Measurements from ENCODE around the gene SLC36A1.

The SLC36A1 gene

DNA sequence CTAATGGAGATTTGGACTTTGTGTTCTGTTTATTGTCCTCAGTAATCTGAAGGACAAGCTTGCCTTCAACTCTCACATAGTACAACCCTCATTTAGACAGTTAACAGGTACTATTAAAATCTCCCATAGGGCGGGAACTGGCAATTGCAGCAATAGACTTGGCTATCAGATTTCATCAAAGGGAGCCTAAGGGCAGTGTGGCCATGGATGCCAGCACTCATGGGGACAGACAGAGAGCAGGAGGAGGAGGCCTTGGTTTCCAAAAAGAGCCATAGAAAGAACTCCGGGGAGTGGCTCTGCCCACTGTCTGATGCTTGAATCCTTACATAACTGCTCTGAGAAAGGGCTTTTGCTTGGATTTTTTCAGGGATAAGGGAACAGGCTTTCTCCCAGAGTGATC, 6.8 kb downstream of the SLC36A1 start:
- Histone ChIP-seq H3K4me3 (ENCODE audit: low read length in 2 of 2) (no peak overlapping the region), H3K4me1 (ENCODE audit: control insufficient read depth, insufficient read depth, low read length) (no peaks in the 10 kb centered on the region), H3K9ac (ENCODE audit: low read length in 2 of 2) (no peak overlapping the region), H3K36me3 (ENCODE audit: control insufficient read depth in 2 of 2, insufficient read depth in 2 of 2, low read length in 2 of 2) (no peaks in the 10 kb centered on the region), H3K9me3 (ENCODE audit: control insufficient read depth in 2 of 2, low read length in 2 of 2) (no peaks in the 10 kb centered on the region), H3K27me3 (ENCODE audit: control insufficient read depth in 1 of 2, insufficient read depth in 2 of 2, low read length in 2 of 2) (no peaks in the 10 kb centered on the region), H3K27ac (ENCODE audit: low read length) (no peak overlapping the region)

DNA sequence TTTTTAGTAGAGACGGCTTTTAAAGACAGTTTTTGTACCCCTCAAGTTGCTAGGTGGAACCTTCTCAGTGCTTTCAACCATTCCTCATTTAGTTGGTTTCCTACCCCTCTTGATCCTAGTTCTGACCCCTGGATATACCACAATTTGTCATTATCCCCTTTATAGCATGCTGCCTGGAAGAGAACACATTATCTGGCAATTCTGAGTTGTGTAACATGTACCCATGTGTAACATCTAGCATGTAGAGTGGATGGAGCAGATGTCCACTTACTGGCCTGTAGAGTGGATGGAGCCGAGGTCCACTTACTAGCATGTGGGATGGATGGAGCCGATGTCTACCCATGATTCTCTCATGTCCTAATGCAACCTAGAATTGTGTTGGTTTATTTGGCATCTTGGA, 7.5 kb downstream of the SLC36A1 start:
- Histone ChIP-seq H3K27ac (ENCODE audit: low read length) (no peak overlapping the region), H3K9me3 (ENCODE audit: control insufficient read depth in 2 of 2, low read length in 2 of 2) (no peaks in the 10 kb centered on the region), H3K4me1 (ENCODE audit: control insufficient read depth, insufficient read depth, low read length) (no peaks in the 10 kb centered on the region), H3K9ac (ENCODE audit: low read length in 2 of 2) (no peak overlapping the region), H3K27me3 (ENCODE audit: control insufficient read depth in 1 of 2, insufficient read depth in 2 of 2, low read length in 2 of 2) (no peaks in the 10 kb centered on the region), H3K4me3 (ENCODE audit: low read length in 2 of 2) (no peak overlapping the region), H3K36me3 (ENCODE audit: control insufficient read depth in 2 of 2, insufficient read depth in 2 of 2, low read length in 2 of 2) (peaks cover 0 to 2% of the 10 kb centered on the region in 2 donors)

DNA sequence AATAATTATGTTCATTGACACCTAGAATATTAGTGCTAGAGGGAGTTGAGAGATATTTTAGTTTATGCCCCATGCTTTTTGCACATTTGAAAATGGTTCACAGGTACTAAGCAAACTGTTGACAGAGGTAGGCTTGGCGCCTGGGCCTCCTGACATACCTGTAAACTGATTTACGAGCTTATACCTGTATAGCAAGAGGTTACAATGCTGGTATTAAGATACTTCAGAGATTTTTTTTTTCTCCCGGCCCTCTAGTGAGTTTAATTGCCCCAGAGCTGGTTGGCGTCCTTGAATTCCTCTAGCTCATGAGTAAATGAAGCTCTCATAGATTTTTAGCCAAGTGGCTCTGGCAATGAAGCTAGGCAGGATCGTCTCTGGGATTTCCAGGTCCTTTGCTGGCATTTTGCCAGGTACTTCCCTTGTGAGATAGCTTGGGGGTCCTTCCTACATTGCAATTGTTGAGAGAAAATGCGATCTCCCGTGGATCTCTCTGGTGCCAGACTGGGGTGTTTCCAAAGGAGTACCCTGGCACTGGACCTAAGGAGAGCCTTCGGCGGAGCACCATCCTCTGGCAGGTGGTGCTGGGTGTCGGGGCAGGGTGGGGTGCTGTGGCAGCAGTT, 9.0 kb downstream of the SLC36A1 start:
- Histone ChIP-seq H3K27ac (ENCODE audit: low read length) (no peak overlapping the region), H3K27me3 (ENCODE audit: control insufficient read depth in 1 of 2, insufficient read depth in 2 of 2, low read length in 2 of 2) (no peaks in the 10 kb centered on the region), H3K9me3 (ENCODE audit: control insufficient read depth in 2 of 2, low read length in 2 of 2) (no peaks in the 10 kb centered on the region), H3K9ac (ENCODE audit: low read length in 2 of 2) (no peak overlapping the region), H3K4me3 (ENCODE audit: low read length in 2 of 2) (no peak overlapping the region), H3K36me3 (ENCODE audit: control insufficient read depth in 2 of 2, insufficient read depth in 2 of 2, low read length in 2 of 2) (peaks cover 2 to 6% of the 10 kb centered on the region in 2 donors), H3K4me1 (ENCODE audit: control insufficient read depth, insufficient read depth, low read length) (no peaks in the 10 kb centered on the region)

DNA sequence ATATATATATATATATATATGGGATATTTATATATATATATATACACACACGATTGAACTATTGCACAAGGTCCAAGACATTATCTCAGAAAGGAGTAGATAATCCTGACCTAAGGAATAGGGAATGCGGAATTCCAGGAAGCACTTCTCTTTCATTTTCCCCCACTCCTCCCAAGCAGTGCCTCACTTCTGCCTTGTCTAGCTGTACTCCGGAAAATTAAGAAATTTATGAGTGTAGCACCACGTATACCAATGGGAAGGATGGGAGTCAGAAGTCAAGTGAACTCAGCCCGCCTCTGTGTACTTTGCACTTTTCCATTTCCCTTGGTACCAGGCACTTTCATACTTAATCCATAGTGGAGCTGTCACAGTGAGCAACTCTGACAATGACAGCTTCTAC, 10.9 kb downstream of the SLC36A1 start:
- H3K4me1 ChIP-seq (ENCODE audit: control insufficient read depth, insufficient read depth, low read length): no peaks in the 10 kb centered on the region
- H3K36me3 ChIP-seq (ENCODE audit: control insufficient read depth in 2 of 2, insufficient read depth in 2 of 2, low read length in 2 of 2): peaks cover 2 to 6% of the 10 kb centered on the region in 2 donors
- no peaks in the 10 kb centered on the region for H3K9me3 ChIP-seq (ENCODE audit: control insufficient read depth in 2 of 2, low read length in 2 of 2)
- H3K27me3 ChIP-seq (ENCODE audit: control insufficient read depth in 1 of 2, insufficient read depth in 2 of 2, low read length in 2 of 2): no peaks in the 10 kb centered on the region
- no peak overlapping the region for H3K27ac ChIP-seq (ENCODE audit: low read length)
- no peak overlapping the region for H3K9ac ChIP-seq (ENCODE audit: low read length in 2 of 2)
- H3K4me3 ChIP-seq (ENCODE audit: low read length in 2 of 2): no peak overlapping the region

DNA sequence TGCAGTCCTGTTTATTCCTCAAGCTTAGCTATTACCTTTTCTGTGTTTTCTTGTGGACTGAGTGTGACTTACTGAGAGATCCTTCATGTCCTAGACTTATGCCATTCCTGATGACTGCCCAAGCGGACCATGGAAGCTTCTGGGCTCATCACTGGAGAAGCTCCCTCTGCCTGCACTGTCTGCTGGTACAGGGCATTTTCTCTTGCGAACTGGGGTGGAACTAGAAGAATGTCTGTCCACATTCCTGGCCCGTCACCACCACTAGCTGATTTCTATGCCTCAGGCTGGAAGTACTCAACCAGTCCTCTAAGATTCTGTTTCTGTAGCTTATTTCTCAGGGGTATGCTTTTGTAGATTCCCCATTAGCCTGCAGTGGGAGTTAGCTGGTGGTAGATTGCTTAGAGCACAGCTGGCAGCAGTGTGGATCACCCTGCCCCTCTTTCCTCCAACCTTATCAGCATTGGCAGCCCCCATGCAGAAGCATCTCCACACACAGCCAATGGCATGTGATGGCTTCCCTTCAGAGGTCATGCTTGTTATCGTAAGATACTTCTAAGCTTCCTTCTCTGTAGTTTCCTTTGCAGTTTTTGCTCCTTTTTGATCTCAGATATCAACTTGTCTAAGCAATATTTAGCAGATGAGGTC, 12.4 kb downstream of the SLC36A1 start:
- H3K36me3 ChIP-seq (ENCODE audit: control insufficient read depth in 2 of 2, insufficient read depth in 2 of 2, low read length in 2 of 2): peaks cover 10 to 12% of the 10 kb centered on the region in 2 donors
- H3K4me3 ChIP-seq (ENCODE audit: low read length in 2 of 2): no peak overlapping the region
- H3K4me1 ChIP-seq (ENCODE audit: control insufficient read depth, insufficient read depth, low read length): no peaks in the 10 kb centered on the region
- H3K9me3 ChIP-seq (ENCODE audit: control insufficient read depth in 2 of 2, low read length in 2 of 2): no peaks in the 10 kb centered on the region
- H3K27ac ChIP-seq (ENCODE audit: low read length): no peak overlapping the region
- H3K9ac ChIP-seq (ENCODE audit: low read length in 2 of 2): no peak overlapping the region
- H3K27me3 ChIP-seq (ENCODE audit: control insufficient read depth in 1 of 2, insufficient read depth in 2 of 2, low read length in 2 of 2): no peaks in the 10 kb centered on the region

DNA sequence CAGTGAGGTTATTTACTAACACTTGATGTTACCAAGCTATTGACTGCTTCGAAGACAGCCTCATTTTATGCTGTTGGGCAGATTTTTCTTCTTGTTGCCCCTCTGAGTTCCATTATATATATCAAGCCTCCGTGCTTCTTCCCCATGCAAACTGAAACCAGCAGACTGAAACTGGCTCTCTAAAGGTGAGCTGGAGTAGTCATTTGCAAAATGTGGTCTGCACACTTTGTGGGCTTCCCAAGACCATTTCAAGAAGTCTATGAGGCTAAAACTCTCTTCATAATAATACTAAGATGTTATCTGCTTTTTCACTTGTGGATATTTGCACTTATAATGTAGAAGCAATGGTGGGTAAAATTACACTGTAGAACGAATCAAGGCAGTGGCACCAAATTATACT, 13.9 kb downstream of the SLC36A1 start:
- Histone ChIP-seq H3K9ac (ENCODE audit: low read length in 2 of 2) (no peak overlapping the region), H3K27me3 (ENCODE audit: control insufficient read depth in 1 of 2, insufficient read depth in 2 of 2, low read length in 2 of 2) (no peaks in the 10 kb centered on the region), H3K27ac (ENCODE audit: low read length) (no peak overlapping the region), H3K4me3 (ENCODE audit: low read length in 2 of 2) (no peak overlapping the region), H3K36me3 (ENCODE audit: control insufficient read depth in 2 of 2, insufficient read depth in 2 of 2, low read length in 2 of 2) (peaks cover 20 to 22% of the 10 kb centered on the region in 2 donors), H3K9me3 (ENCODE audit: control insufficient read depth in 2 of 2, low read length in 2 of 2) (no peaks in the 10 kb centered on the region), H3K4me1 (ENCODE audit: control insufficient read depth, insufficient read depth, low read length) (no peaks in the 10 kb centered on the region)

DNA sequence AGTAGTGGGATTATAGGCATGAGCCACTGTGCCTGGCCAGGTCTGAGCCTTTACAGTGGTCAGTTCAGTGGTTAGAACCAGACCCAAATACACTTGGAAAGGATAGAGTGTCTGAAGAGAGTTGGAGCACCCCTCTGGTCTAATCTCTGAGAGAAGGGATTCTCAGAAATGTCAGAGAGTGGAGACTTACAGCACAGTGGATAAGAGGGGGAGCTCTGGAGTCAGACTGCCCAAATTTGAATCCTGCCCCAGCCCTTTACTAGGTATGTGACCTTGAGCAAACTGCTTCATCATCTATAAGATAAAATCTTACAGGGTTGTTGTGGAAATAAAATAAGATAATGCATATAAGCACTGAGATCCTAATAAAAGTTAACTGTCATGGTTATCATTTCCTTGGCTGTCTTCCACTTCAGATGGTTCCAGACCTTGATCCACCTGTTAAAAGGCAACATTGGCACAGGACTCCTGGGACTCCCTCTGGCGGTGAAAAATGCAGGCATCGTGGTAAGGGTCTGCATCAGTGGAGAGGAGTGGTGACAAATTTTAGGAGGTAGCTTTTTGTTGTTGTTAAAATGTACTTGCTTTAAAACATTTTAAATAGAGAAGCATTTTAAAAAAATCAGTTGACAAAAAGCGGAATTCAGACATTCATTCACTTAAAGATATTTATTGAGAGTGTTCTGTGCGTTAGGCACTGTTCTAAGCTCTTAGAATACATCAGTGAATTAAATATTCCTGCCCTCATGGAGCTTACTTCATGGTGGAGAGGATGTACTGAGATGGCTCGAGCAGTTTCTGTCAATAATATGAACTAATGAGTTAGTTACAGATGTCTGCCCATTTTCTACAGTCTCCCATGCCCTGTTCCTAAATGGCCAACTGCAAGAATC, 16.0 kb downstream of the SLC36A1 start:
- Histone ChIP-seq H3K36me3 (ENCODE audit: control insufficient read depth in 2 of 2, insufficient read depth in 2 of 2, low read length in 2 of 2) (peaks cover 30 to 35% of the 10 kb centered on the region in 2 donors), H3K9me3 (ENCODE audit: control insufficient read depth in 2 of 2, low read length in 2 of 2) (no peaks in the 10 kb centered on the region), H3K9ac (ENCODE audit: low read length in 2 of 2) (no peak overlapping the region), H3K4me1 (ENCODE audit: control insufficient read depth, insufficient read depth, low read length) (no peaks in the 10 kb centered on the region), H3K27ac (ENCODE audit: low read length) (no peak overlapping the region), H3K27me3 (ENCODE audit: control insufficient read depth in 1 of 2, insufficient read depth in 2 of 2, low read length in 2 of 2) (no peaks in the 10 kb centered on the region), H3K4me3 (ENCODE audit: low read length in 2 of 2) (no peak overlapping the region)

DNA sequence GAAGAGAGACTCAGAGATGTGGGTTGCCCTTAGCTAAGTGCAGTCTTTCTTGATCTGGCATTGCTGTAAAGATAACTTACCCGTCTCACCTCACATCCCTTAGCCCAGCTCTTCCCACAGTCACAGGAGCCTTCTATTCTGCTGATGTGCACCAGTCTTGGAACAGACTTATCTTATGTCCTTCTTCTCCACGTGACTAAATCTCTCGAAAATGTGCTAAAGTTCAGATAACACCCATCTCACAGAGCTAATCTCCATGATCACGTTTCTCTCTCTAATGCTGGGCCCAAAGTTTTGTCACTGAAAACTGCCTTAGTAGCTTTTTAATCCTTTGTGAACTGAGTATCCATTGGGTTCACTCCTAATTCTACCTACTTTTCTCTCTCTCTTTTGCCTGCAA, 16.7 kb downstream of the SLC36A1 start:
- Histone ChIP-seq H3K36me3 (ENCODE audit: control insufficient read depth in 2 of 2, insufficient read depth in 2 of 2, low read length in 2 of 2) (peaks cover 32 to 35% of the 10 kb centered on the region in 2 donors), H3K4me1 (ENCODE audit: control insufficient read depth, insufficient read depth, low read length) (no peaks in the 10 kb centered on the region), H3K9me3 (ENCODE audit: control insufficient read depth in 2 of 2, low read length in 2 of 2) (no peaks in the 10 kb centered on the region), H3K4me3 (ENCODE audit: low read length in 2 of 2) (no peak overlapping the region), H3K27ac (ENCODE audit: low read length) (no peak overlapping the region), H3K9ac (ENCODE audit: low read length in 2 of 2) (no peak overlapping the region), H3K27me3 (ENCODE audit: control insufficient read depth in 1 of 2, insufficient read depth in 2 of 2, low read length in 2 of 2) (no peaks in the 10 kb centered on the region)

DNA sequence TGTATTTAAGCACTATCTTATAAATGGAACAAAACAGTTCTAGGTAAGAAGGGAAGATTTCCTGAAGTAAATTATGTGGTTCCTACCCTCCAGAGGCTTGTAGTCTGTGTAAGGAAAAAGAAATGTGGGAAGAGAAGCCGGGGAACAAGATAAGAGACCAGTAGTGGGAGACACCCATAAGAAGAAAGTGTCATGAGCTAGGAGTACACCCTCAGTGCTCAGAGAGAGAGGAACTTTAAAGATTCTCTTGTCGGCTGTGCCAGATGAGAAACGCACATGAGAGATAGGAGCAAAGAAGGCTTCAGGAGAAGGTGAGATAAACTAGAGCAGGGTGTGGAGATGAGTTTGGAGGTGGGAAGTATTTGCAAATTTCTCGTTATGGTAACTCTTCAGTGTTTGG, 18.1 kb downstream of the SLC36A1 start:
- Histone ChIP-seq H3K4me3 (ENCODE audit: low read length in 2 of 2) (no peak overlapping the region), H3K4me1 (ENCODE audit: control insufficient read depth, insufficient read depth, low read length) (no peaks in the 10 kb centered on the region), H3K27ac (ENCODE audit: low read length) (no peak overlapping the region), H3K36me3 (ENCODE audit: control insufficient read depth in 2 of 2, insufficient read depth in 2 of 2, low read length in 2 of 2) (peaks cover 28 to 37% of the 10 kb centered on the region in 2 donors), H3K27me3 (ENCODE audit: control insufficient read depth in 1 of 2, insufficient read depth in 2 of 2, low read length in 2 of 2) (no peaks in the 10 kb centered on the region), H3K9me3 (ENCODE audit: control insufficient read depth in 2 of 2, low read length in 2 of 2) (no peaks in the 10 kb centered on the region), H3K9ac (ENCODE audit: low read length in 2 of 2) (no peak overlapping the region)

DNA sequence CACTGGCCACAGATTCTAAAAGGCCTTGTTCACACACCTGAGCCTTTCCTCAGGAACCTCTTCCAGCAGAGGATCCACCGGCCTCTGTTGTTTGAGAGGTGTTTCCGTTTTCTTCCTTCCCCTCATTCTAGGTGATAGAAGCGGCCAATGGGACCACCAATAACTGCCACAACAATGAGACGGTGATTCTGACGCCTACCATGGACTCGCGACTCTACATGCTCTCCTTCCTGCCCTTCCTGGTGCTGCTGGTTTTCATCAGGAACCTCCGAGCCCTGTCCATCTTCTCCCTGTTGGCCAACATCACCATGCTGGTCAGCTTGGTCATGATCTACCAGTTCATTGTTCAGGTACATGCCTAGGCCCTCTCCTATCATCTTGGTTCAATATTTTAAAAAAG, 20.2 kb downstream of the SLC36A1 start:
- Histone ChIP-seq H3K9ac (ENCODE audit: low read length in 2 of 2) (no peak overlapping the region), H3K4me1 (ENCODE audit: control insufficient read depth, insufficient read depth, low read length) (no peaks in the 10 kb centered on the region), H3K9me3 (ENCODE audit: control insufficient read depth in 2 of 2, low read length in 2 of 2) (no peaks in the 10 kb centered on the region), H3K27ac (ENCODE audit: low read length) (no peak overlapping the region), H3K27me3 (ENCODE audit: control insufficient read depth in 1 of 2, insufficient read depth in 2 of 2, low read length in 2 of 2) (no peaks in the 10 kb centered on the region), H3K4me3 (ENCODE audit: low read length in 2 of 2) (no peak overlapping the region), H3K36me3 (ENCODE audit: control insufficient read depth in 2 of 2, insufficient read depth in 2 of 2, low read length in 2 of 2) (peaks cover 26 to 39% of the 10 kb centered on the region in 2 donors)

Measured in stomach smooth muscle (tissue), 2 donors.